HL-60 (cell line): ENCODE measurements around the gene GRID1.

ENCODE experiments used
- DNase-seq, 2 experiments: peaks; one replicate each; pipeline ENCODE4 v3.0.0-alpha.2; 2010 to 2020; ENCODE audit warnings: low read depth in 1 of 2, low spot score in 1 of 2
- H3K27ac ChIP-seq: fragments of 250-450 bp; sonication (Bioruptor Pico); replicated peaks from 2 replicates; pipeline ENCODE4 v1.5.1; 2020; ENCODE audit warnings: mild to moderate bottlenecking, moderate library complexity
- H3K27me3 ChIP-seq: fragments of 250-450 bp; sonication (Bioruptor Pico); 2 replicates; pipeline ENCODE4 v1.5.1; 2021; ENCODE audit warnings: mild to moderate bottlenecking, moderate library complexity; ENCODE audit not compliant: insufficient read depth, poor library complexity, severe bottlenecking
- H3K4me3 ChIP-seq: replicated peaks from 2 replicates; pipeline ENCODE4 v1.5.1; 2011; ENCODE audit warnings: mild to moderate bottlenecking, control low read depth, low read length; ENCODE audit not compliant: insufficient read depth
- CTCF ChIP-seq: IDR thresholded peaks from one replicate; pipeline ENCODE4 v1.5.1; 2011; ENCODE audit warnings: low read length, control low read depth, inconsistent platforms; ENCODE audit not compliant: insufficient read depth
- GABPA ChIP-seq: IDR thresholded peaks from 2 replicates; pipeline ENCODE4 v1.6.1; 2012; ENCODE audit warnings: low read depth
- POLR2AphosphoS5 ChIP-seq: IDR thresholded peaks from 2 replicates; pipeline ENCODE4 v1.6.1; 2012; ENCODE audit warnings: low read depth
- REST ChIP-seq: IDR thresholded peaks from 2 replicates; pipeline ENCODE4 v1.6.1; 2012; ENCODE audit warnings: low read depth; ENCODE audit not compliant: insufficient replicate concordance
- SPI1 ChIP-seq: IDR thresholded peaks from 2 replicates; pipeline ENCODE4 v1.6.1; 2012; ENCODE audit warnings: low read depth, mild to moderate bottlenecking, borderline replicate concordance

The GRID1 gene

GRCh38 chr10:86218842-86219241, 147.8 kb downstream of the GRID1 start:
- Histone ChIP-seq H3K27ac (no peak overlapping the region), H3K4me3 (no peak overlapping the region), H3K27me3 (no peaks in the 10 kb centered on the region)
- no peak for DNase-seq
- TF ChIP-seq SPI1 (no peak), REST (no peak), GABPA (no peak), CTCF (no peak), POLR2AphosphoS5 (no peak)

DNA sequence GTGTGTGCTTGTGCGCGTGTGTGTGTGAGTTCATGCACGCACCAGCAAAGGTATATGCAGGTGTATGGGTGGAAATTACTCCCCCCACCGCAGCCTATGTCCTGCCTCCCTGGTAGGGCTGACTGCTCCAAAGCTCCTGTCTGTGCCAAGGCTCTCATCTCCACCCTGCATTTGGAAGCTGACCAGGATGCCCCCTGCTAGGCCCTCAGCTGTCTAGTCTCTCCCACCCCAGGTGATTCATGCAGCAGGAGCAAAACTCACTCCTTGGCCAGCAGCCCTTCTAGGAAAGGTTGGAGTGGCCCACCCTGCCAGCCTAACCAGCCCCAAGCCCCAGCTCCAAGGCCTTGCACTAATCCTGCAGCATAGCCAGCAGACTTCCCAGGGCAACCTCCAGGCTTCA, 148.4 kb downstream of the GRID1 start:
- Histone ChIP-seq H3K27ac (no peak overlapping the region), H3K27me3 (no peaks in the 10 kb centered on the region), H3K4me3 (no peak overlapping the region)
- no peak for DNase-seq
- TF ChIP-seq SPI1 (no peak), GABPA (no peak), CTCF (no peak), REST (no peak)

DNA sequence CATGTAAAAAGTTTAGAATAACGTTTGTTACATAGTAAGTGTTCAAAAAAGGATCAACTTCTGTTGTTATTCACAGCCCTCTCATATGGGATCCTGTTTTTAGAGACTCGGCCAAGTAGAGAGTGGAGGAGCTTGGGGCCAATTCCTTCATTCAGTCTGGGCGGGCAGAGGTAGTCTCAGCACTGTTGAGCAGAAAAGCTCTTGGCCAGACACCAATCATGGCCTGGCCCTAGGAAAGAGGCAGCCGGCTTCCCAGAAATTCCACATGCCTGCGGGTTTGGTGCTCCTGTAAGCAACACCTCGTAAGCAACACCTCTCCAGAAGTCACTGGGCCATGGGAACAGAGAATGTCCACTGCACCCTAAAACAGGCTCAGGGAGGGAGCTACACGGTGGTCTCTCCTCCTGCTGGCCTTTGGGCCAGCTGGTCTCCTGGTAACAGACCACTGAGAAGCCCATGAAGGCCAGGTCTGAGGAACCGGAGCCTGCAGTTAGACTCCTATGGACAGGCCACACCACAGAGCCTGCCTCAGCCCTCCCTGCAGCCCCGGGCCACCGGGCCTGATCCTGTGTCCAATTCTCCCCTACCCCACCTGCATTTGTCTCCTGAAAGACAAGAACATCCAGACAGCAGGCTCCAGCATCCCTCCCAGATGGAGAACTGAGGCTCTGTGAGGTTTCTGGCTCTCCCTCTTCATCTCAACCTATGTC, 149.1 kb downstream of the GRID1 start:
- Histone ChIP-seq H3K4me3 (no peak overlapping the region), H3K27ac (no peak overlapping the region), H3K27me3 (no peaks in the 10 kb centered on the region)
- no peak for DNase-seq
- TF ChIP-seq REST (no peak), POLR2AphosphoS5 (no peak)

DNA sequence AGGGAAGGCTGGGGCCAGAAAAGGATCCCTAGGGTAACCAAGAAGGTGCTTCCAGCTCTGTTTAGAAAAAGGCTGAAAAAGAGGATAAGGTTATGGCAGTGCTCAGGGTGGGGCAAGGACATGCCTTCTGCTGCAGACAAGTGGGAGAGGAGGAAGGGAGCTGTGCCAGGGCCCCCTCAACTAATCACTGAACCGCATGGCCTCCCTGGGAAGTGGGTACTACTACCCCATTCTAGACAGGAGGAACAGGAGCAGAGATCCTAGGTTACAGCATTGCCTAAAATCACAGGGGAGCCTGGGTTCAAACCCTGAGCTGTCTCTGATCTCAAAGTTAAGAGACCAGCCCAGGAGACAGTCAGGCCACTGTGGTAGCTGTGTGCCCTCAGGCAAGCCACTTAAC, 149.7 kb downstream of the GRID1 start:
- H3K4me3 ChIP-seq, result no peak overlapping the region
- TF ChIP-seq GABPA (no peak), POLR2AphosphoS5 (no peak), CTCF (no peak), SPI1 (no peak), REST (no peak)
- H3K27me3 ChIP-seq, result no peaks in the 10 kb centered on the region
- H3K27ac ChIP-seq, result no peak overlapping the region
- no peak for DNase-seq
